ENCODE data around the gene RTEL1.

DNA sequence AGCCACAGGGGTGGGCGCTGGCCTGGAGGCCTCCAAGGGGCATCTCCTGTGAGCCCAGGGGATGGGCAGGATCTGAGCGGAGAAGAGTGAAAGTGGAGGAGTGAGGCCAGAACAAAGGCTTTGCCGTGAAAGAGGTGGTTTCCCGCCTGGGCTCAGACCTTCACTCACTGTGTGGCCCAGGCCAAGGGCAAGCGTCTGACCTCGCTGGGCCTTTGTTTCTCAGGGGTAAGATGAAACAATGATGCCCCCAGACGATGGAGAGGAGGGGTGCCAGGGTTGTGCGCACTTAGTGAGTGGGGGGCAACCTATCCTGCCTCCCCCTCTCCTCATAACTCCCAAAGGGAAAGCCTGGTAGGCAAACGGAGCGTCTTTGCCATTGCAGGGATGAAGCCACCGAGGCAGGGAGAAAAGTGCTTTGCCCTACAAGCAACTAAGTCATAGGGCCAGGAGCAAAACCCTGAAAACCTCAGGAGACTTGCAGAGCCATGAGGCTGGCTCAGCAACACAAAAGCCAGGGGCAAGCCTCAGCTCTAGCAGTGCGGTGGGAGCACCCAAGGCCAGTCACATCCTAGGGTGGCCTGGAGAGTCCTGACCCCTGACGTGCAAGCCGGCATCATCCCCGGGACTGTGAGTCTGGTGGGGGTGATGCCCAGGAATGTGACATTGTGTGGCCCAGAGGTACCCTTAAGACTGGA, 4.0 kb upstream of the RTEL1 start:
- TF ChIP-seq POLR2AphosphoS5 (IDR thresholded peaks at IDR 0.05; ENCODE audit: low read depth, low read length): no peak
- TF ChIP-seq EZH2 (IDR thresholded peaks at IDR 0.05): no peak
- TF ChIP-seq MAX (IDR thresholded peaks at IDR 0.05): no peak
- TF ChIP-seq CTCF (IDR thresholded peaks at IDR 0.05 in 2 of 3, conservative IDR thresholded peaks at IDR 0.05 in 1 of 3; ENCODE audit: borderline replicate concordance in 1 of 3, insufficient read depth in 1 of 3, low read depth in 2 of 3, low read length in 2 of 3): no peak
- TF ChIP-seq POLR2A (IDR thresholded peaks at IDR 0.05; ENCODE audit: borderline replicate concordance, extremely low read depth, insufficient read depth, insufficient read length): no peak
- no peak for TF ChIP-seq REST (IDR thresholded peaks at IDR 0.05; ENCODE audit: low read depth)
- TF ChIP-seq EGR1 (IDR thresholded peaks at IDR 0.05; ENCODE audit: low read depth): no peak

Data from HCT116 (cell line).